CD4-positive, alpha-beta T cell treated with Interleukin-10 for 1 hour (primary cell): ENCODE results near the gene MOG.
A peak's percentile ranks its signal among the peaks of the same experiment; 100 is the strongest.
"Not testable (repeated sequence)": the region's sequence is repeated elsewhere in the genome, so short reads cannot be mapped to it uniquely, and the experiment has no call there.

Source experiments
- DNase-seq: peaks from one replicate; pipeline ENCODE4 v3.0.0-alpha.2; 2020

The MOG gene

GRCh38 chr6:29641430-29642148, 15.3 kb upstream of the MOG start:
- DNase-seq: peak; percentile 45

- DNase-seq: no peak
These were observed 8.8 kb upstream of the MOG start for GRCh38 chr6:29647927-29648642.

GRCh38 chr6:29649701-29650673, 6.9 kb upstream of the MOG start:
- DNase-seq: peak; percentile 99

- DNase-seq: peak; percentile 60
These were observed 5.3 kb upstream of the MOG start for GRCh38 chr6:29651413-29652197.

- DNase-seq: no peak
These were observed 4.7 kb upstream of the MOG start for GRCh38 chr6:29652198-29652584.

GRCh38 chr6:29653452-29654038, 3.3 kb upstream of the MOG start:
- DNase-seq: peak; percentile 78

GRCh38 chr6:29655658-29656057, 1.2 kb upstream of the MOG start:
- no peak for DNase-seq

- DNase-seq: no peak
These were observed 735 bp upstream of the MOG start for GRCh38 chr6:29656157-29656556.

GRCh38 chr6:29661071-29661470, 4.2 kb downstream of the MOG start:
- no peak for DNase-seq

GRCh38 chr6:29661502-29662141, 4.7 kb downstream of the MOG start:
- DNase-seq: not testable (repeated sequence)

- DNase-seq: no peak
These were observed 6.6 kb downstream of the MOG start for GRCh38 chr6:29663300-29664042.

- DNase-seq: no peak
These were observed 9.3 kb downstream of the MOG start for GRCh38 chr6:29665942-29666825.

GRCh38 chr6:29666826-29667130, 9.9 kb downstream of the MOG start:
- no peak for DNase-seq

- DNase-seq: no peak
These were observed 10.3 kb downstream of the MOG start for GRCh38 chr6:29667158-29667557.

- no peak for DNase-seq
These were observed 14.1 kb downstream of the MOG start for GRCh38 chr6:29671026-29671425.

GRCh38 chr6:29672116-29672515, 15.2 kb downstream of the MOG start:
- not testable (repeated sequence) for DNase-seq

GRCh38 chr6:29673161-29673560, 16.3 kb downstream of the MOG start:
- DNase-seq: no peak

- DNase-seq: no peak
These were observed 17.1 kb downstream of the MOG start for GRCh38 chr6:29674008-29674407.

- no peak for DNase-seq
These were observed 18.7 kb downstream of the MOG start for GRCh38 chr6:29675561-29675960.
